SH-SY5Y (cell line): ENCODE measurements around the gene ITPR2.

Source experiments
- GATA2 ChIP-seq: IDR thresholded peaks from 2 replicates; pipeline ENCODE4 v1.6.1; 2011; ENCODE audit warnings: mild to moderate bottlenecking, low read depth, low read length
- GATA3 ChIP-seq: IDR thresholded peaks from 2 replicates; pipeline ENCODE4 v1.6.1; 2011; ENCODE audit warnings: low read depth, mild to moderate bottlenecking, low read length, moderate library complexity

- TF ChIP-seq GATA2 (no peak), GATA3 (no peak)
These were observed 297.2 kb downstream of the ITPR2 start for GRCh38 chr12:26535826-26536225.
